ENCODE results near the gene NOL4L. TPM values are rescaled to one million over a fixed set of nuclear protein-coding genes. Genes with fewer than 3 reads are reported as not detected.
A peak's percentile ranks its signal among the peaks of the same experiment; 100 is the strongest.

Gene NOL4L
- total RNA-seq, 1 donor from 2014 or later, result 11.9 TPM

- H3K27me3 Mint-ChIP-seq (ENCODE audit: insufficient read depth, low read depth), result peaks cover 18% of the 10 kb centered on the region
Observed at GRCh38 chr20:32476684-32477593, 108.2 kb downstream of the NOL4L start.

GRCh38 chr20:32474967-32475811 is 109.9 kb downstream of the NOL4L start:
- Histone ChIP-seq H3K36me3 (no peaks in the 10 kb centered on the region), H4K20me1 (ENCODE audit: low read depth) (peaks cover 91% of the 10 kb centered on the region), H3K9ac (no peak overlapping the region), H3K9me3 (ENCODE audit: low read depth) (no peaks in the 10 kb centered on the region), H2AFZ (replicated peaks) (no peak overlapping the region), H3K4me2 (peak overlapping the region; percentile 62), H3K27ac (peak overlapping the region; percentile 49), H3K4me3 (peak overlapping the region; percentile 2), H3K79me2 (ENCODE audit: low read depth) (peaks cover 74% of the 10 kb centered on the region), H3F3A (ENCODE audit: low read depth) (peaks cover 29% of the 10 kb centered on the region), H3K27me3 (no peaks in the 10 kb centered on the region), H3K4me1 (peaks cover 51% of the 10 kb centered on the region)
- Mint-ChIP-seq H3K9me3 (no peaks in the 10 kb centered on the region), H3K4me3 (peak overlapping the region; percentile 77), H3K36me3 (peaks cover 15% of the 10 kb centered on the region), H3K27me3 (ENCODE audit: insufficient read depth, low read depth) (peaks cover 15% of the 10 kb centered on the region), H3K27ac (peak overlapping the region; percentile 85), H3K4me1 (peaks cover 75% of the 10 kb centered on the region)
- TF ChIP-seq, protein P1, sequence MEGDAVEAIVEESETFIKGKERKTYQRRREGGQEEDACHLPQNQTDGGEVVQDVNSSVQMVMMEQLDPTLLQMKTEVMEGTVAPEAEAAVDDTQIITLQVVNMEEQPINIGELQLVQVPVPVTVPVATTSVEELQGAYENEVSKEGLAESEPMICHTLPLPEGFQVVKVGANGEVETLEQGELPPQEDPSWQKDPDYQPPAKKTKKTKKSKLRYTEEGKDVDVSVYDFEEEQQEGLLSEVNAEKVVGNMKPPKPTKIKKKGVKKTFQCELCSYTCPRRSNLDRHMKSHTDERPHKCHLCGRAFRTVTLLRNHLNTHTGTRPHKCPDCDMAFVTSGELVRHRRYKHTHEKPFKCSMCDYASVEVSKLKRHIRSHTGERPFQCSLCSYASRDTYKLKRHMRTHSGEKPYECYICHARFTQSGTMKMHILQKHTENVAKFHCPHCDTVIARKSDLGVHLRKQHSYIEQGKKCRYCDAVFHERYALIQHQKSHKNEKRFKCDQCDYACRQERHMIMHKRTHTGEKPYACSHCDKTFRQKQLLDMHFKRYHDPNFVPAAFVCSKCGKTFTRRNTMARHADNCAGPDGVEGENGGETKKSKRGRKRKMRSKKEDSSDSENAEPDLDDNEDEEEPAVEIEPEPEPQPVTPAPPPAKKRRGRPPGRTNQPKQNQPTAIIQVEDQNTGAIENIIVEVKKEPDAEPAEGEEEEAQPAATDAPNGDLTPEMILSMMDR (IDR thresholded peaks at IDR 0.05), result no peak
- TF ChIP-seq EZH2phosphoT487 (IDR thresholded peaks at IDR 0.05) (no peak), EZH2 (IDR thresholded peaks at IDR 0.05) (no peak)
- DNase-seq (ENCODE audit: low spot score), result peak; percentile 70

More at GRCh38 chr20:32476684-32477593, 108.2 kb downstream of the NOL4L start:
- Histone ChIP-seq H2AFZ (replicated peaks) (no peak overlapping the region), H3K27me3 (no peaks in the 10 kb centered on the region), H3K36me3 (no peaks in the 10 kb centered on the region), H3K4me1 (peaks cover 69% of the 10 kb centered on the region), H3K4me2 (peak overlapping the region; percentile 62), H3K4me3 (no peak overlapping the region), H3K79me2 (ENCODE audit: low read depth) (peaks cover 86% of the 10 kb centered on the region), H4K20me1 (ENCODE audit: low read depth) (peaks cover 94% of the 10 kb centered on the region), H3K27ac (no peak overlapping the region), H3K9me3 (ENCODE audit: low read depth) (no peaks in the 10 kb centered on the region), H3F3A (ENCODE audit: low read depth) (peaks cover 46% of the 10 kb centered on the region), H3K9ac (no peak overlapping the region)
- Mint-ChIP-seq H3K9me3 (no peaks in the 10 kb centered on the region), H3K36me3 (peaks cover 6% of the 10 kb centered on the region), H3K4me1 (peaks cover 78% of the 10 kb centered on the region), H3K27ac (peak overlapping the region; percentile 31), H3K4me3 (peak overlapping the region; percentile 77)
- no peak for TF ChIP-seq EZH2 (IDR thresholded peaks at IDR 0.05)
- TF ChIP-seq EZH2phosphoT487 (IDR thresholded peaks at IDR 0.05), result no peak
- TF ChIP-seq, protein P1 (IDR thresholded peaks at IDR 0.05), result no peak
- DNase-seq (ENCODE audit: low spot score), result no peak

DNA sequence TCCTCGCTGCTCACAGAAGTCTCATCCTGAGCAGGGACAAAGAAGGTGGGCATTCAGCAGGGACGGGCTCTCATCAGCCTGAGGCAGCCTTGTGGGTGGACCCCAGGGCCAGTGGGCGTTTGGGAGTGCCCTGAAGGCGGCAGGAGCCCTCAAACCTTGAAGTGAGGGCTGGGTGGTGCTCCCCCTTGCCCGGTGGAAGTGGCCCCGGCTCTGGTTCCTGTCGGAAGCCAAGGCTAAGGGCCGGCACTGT is 110.5 kb downstream of the NOL4L start:
- H4K20me1 ChIP-seq (ENCODE audit: low read depth), result peaks cover 91% of the 10 kb centered on the region
- no peak for DNase-seq (ENCODE audit: low spot score)
- peaks cover 11% of the 10 kb centered on the region for H3K27me3 Mint-ChIP-seq (ENCODE audit: insufficient read depth, low read depth)
- peaks cover 69% of the 10 kb centered on the region for H3K79me2 ChIP-seq (ENCODE audit: low read depth)
- peak overlapping the region; percentile 55 for H3K4me3 Mint-ChIP-seq
- peaks cover 29% of the 10 kb centered on the region for H3F3A ChIP-seq (ENCODE audit: low read depth)
- no peak overlapping the region for H2AFZ ChIP-seq (replicated peaks)
- no peaks in the 10 kb centered on the region for H3K9me3 ChIP-seq (ENCODE audit: low read depth)
- no peak overlapping the region for H3K4me3 ChIP-seq
- no peaks in the 10 kb centered on the region for H3K9me3 Mint-ChIP-seq
- H3K27me3 ChIP-seq, result no peaks in the 10 kb centered on the region
- peak overlapping the region; percentile 62 for H3K4me2 ChIP-seq
- H3K36me3 ChIP-seq, result no peaks in the 10 kb centered on the region
- H3K9ac ChIP-seq, result no peak overlapping the region
- H3K27ac ChIP-seq, result peak overlapping the region; percentile 49
- peaks cover 46% of the 10 kb centered on the region for H3K4me1 ChIP-seq
- TF ChIP-seq, protein P1 (IDR thresholded peaks at IDR 0.05), result no peak
- no peak for TF ChIP-seq EZH2phosphoT487 (IDR thresholded peaks at IDR 0.05)
- no peak for TF ChIP-seq EZH2 (IDR thresholded peaks at IDR 0.05)
- H3K27ac Mint-ChIP-seq, result no peak overlapping the region
- peaks cover 15% of the 10 kb centered on the region for H3K36me3 Mint-ChIP-seq
- H3K4me1 Mint-ChIP-seq, result peaks cover 72% of the 10 kb centered on the region

All from neural progenitor cell (in vitro differentiated cells).